GM18867 (cell line): ENCODE measurements around the gene CCDC61.

ENCODE experiments used
- ATAC-seq: cut with Tn5 transposase; IDR thresholded peaks from one replicate; pipeline ENCODE4 v1.9.1; 2021; ENCODE audit warnings: mild to moderate bottlenecking, moderate library complexity; ENCODE audit not compliant: unreplicated experiment

Gene CCDC61

GRCh38 chr19:46015687-46016425 is 20.6 kb downstream of the CCDC61 start:
- peak; percentile 17 for ATAC-seq

- peak; percentile 51 for ATAC-seq
Observed at GRCh38 chr19:46016426-46017094, 21.3 kb downstream of the CCDC61 start.

GRCh38 chr19:46017095-46017429 is 21.8 kb downstream of the CCDC61 start:
- ATAC-seq: no peak

- no peak for ATAC-seq
Observed at GRCh38 chr19:46017874-46018675, 22.8 kb downstream of the CCDC61 start.

GRCh38 chr19:46018729-46019251 is 23.5 kb downstream of the CCDC61 start:
- no peak for ATAC-seq

GRCh38 chr19:46019270-46019669 is 24.0 kb downstream of the CCDC61 start:
- no peak for ATAC-seq

GRCh38 chr19:46020819-46021125 is 25.5 kb downstream of the CCDC61 start:
- ATAC-seq: no peak

- ATAC-seq: no peak
Observed at GRCh38 chr19:46021531-46022041, 26.3 kb downstream of the CCDC61 start.

GRCh38 chr19:46022061-46022430 is 26.8 kb downstream of the CCDC61 start:
- no peak for ATAC-seq

- no peak for ATAC-seq
Observed at GRCh38 chr19:46022431-46023310, 27.4 kb downstream of the CCDC61 start, which contains the start of gene PGLYRP1. Gene PGLYRP1 (minus strand): TSS chr19:46023053. CDS start chr19:46023021, 32 bp downstream.

GRCh38 chr19:46023311-46023779 is 28.1 kb downstream of the CCDC61 start:
- no peak for ATAC-seq

- ATAC-seq: no peak
Observed at GRCh38 chr19:46025835-46026234, 30.6 kb downstream of the CCDC61 start.

- no peak for ATAC-seq
Observed at GRCh38 chr19:46030812-46031550, 35.7 kb downstream of the CCDC61 start.

GRCh38 chr19:46031781-46032596 is 36.7 kb downstream of the CCDC61 start:
- no peak for ATAC-seq

GRCh38 chr19:46032597-46033025 is 37.3 kb downstream of the CCDC61 start:
- ATAC-seq: no peak

- no peak for ATAC-seq
Observed at GRCh38 chr19:46033401-46033800, 38.1 kb downstream of the CCDC61 start.

GRCh38 chr19:46035546-46035945 is 40.3 kb downstream of the CCDC61 start:
- no peak for ATAC-seq

GRCh38 chr19:46035986-46036743 is 40.9 kb downstream of the CCDC61 start:
- no peak for ATAC-seq
